ENCODE measurements around the gene FOXK1. TPM values are rescaled to one million over a fixed set of nuclear protein-coding genes. Genes with fewer than 3 reads are reported as not detected.

Gene FOXK1
- total and polyA plus RNA-seq, 9 of the 15 experiments (the other 6 are each of a cell fraction or from before 2014, with no cell fraction given): 0.32 to 45.5 (median 8.1) TPM

DNA sequence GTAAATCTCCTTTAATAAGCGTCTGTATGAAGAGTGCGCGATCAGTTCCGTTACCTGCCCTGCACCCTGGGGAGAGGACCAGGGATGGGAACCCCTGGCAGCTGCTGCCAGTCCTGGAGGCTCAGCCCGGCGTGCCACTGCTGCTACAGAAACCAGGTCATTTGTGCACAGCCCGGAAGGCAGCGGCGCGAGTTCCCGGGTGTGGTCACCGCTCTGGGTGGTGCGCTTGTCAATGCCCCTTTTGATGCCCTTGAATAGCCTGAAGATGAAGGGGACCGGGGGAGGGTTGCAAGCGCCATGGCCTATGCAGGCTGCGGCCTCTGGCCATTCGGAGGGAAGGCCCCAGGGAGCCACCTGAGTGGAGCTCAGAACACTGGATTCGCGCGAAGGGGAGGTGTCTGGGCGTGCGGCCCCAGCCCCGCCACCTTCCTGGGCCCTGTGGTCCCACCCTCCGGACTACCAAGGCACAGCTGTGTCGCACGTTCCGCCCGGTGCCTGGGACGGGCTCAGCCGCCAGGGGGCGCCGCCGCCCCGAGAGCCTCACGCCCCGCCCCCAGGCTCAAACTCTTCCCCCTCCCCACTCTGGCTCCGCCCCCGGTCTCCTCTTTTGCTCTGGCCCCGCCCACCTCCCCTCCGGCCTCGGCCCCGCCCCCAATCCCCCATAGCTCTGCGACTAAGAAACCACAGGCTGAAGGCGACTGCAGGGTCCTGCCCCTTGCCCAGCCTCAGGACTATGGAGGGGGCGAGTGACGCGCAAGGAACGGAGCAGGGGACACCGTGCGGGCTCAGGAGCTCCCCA is 109.8 kb downstream of the FOXK1 start (continued):
- TF ChIP-seq, protein P1, sequence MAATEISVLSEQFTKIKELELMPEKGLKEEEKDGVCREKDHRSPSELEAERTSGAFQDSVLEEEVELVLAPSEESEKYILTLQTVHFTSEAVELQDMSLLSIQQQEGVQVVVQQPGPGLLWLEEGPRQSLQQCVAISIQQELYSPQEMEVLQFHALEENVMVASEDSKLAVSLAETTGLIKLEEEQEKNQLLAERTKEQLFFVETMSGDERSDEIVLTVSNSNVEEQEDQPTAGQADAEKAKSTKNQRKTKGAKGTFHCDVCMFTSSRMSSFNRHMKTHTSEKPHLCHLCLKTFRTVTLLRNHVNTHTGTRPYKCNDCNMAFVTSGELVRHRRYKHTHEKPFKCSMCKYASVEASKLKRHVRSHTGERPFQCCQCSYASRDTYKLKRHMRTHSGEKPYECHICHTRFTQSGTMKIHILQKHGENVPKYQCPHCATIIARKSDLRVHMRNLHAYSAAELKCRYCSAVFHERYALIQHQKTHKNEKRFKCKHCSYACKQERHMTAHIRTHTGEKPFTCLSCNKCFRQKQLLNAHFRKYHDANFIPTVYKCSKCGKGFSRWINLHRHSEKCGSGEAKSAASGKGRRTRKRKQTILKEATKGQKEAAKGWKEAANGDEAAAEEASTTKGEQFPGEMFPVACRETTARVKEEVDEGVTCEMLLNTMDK (IDR thresholded peaks at IDR 0.05; ENCODE audit: borderline replicate concordance, insufficient read depth, low read depth, low read length, poor library complexity, severe bottlenecking): peak; percentile 90
- TF ChIP-seq NFRKB (IDR thresholded peaks at IDR 0.05; ENCODE audit: low read depth) (no peak), STAG1 (CRISPR knock-in tag; IDR thresholded peaks at IDR 0.05; ENCODE audit: borderline replicate concordance) (no peak), HOXB6 (CRISPR knock-in tag; IDR thresholded peaks at IDR 0.05; ENCODE audit: borderline replicate concordance) (no peak), FOXP1 (CRISPR knock-in tag; IDR thresholded peaks at IDR 0.05) (no peak), KLF13 (tag; IDR thresholded peaks at IDR 0.05; ENCODE audit: borderline replicate concordance, low read depth) (no peak), MAZ (CRISPR knock-in tag; conservative IDR thresholded peaks at IDR 0.05 in 1 of 2, IDR thresholded peaks at IDR 0.05 in 1 of 2) (peak in 1 of 2 experiments; percentile 70; a peak in 1 of 4 replicates), ZNF324 (CRISPR knock-in tag; IDR thresholded peaks at IDR 0.05) (no peak), TAF9B (IDR thresholded peaks at IDR 0.05; ENCODE audit: partially characterized antibody) (no peak), TCF3 (CRISPR knock-in tag; IDR thresholded peaks at IDR 0.05) (no peak), TCFL5 (CRISPR knock-in tag; conservative IDR thresholded peaks at IDR 0.05) (no peak), POLR3G (IDR thresholded peaks at IDR 0.05; ENCODE audit: extremely low read depth, insufficient read length, insufficient replicate concordance) (no peak), ZNF212 (CRISPR knock-in tag; IDR thresholded peaks at IDR 0.05) (no peak), LARP7 (IDR thresholded peaks at IDR 0.05) (no peak)
- TF ChIP-seq, protein P2, sequence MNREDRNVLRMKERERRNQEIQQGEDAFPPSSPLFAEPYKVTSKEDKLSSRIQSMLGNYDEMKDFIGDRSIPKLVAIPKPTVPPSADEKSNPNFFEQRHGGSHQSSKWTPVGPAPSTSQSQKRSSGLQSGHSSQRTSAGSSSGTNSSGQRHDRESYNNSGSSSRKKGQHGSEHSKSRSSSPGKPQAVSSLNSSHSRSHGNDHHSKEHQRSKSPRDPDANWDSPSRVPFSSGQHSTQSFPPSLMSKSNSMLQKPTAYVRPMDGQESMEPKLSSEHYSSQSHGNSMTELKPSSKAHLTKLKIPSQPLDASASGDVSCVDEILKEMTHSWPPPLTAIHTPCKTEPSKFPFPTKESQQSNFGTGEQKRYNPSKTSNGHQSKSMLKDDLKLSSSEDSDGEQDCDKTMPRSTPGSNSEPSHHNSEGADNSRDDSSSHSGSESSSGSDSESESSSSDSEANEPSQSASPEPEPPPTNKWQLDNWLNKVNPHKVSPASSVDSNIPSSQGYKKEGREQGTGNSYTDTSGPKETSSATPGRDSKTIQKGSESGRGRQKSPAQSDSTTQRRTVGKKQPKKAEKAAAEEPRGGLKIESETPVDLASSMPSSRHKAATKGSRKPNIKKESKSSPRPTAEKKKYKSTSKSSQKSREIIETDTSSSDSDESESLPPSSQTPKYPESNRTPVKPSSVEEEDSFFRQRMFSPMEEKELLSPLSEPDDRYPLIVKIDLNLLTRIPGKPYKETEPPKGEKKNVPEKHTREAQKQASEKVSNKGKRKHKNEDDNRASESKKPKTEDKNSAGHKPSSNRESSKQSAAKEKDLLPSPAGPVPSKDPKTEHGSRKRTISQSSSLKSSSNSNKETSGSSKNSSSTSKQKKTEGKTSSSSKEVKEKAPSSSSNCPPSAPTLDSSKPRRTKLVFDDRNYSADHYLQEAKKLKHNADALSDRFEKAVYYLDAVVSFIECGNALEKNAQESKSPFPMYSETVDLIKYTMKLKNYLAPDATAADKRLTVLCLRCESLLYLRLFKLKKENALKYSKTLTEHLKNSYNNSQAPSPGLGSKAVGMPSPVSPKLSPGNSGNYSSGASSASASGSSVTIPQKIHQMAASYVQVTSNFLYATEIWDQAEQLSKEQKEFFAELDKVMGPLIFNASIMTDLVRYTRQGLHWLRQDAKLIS (CRISPR knock-in tag; IDR thresholded peaks at IDR 0.05): no peak
- TF ChIP-seq, protein P3, sequence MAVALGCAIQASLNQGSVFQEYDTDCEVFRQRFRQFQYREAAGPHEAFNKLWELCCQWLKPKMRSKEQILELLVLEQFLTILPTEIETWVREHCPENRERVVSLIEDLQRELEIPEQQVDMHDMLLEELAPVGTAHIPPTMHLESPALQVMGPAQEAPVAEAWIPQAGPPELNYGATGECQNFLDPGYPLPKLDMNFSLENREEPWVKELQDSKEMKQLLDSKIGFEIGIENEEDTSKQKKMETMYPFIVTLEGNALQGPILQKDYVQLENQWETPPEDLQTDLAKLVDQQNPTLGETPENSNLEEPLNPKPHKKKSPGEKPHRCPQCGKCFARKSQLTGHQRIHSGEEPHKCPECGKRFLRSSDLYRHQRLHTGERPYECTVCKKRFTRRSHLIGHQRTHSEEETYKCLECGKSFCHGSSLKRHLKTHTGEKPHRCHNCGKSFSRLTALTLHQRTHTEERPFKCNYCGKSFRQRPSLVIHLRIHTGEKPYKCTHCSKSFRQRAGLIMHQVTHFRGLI (CRISPR knock-in tag; IDR thresholded peaks at IDR 0.05): no peak
- TF ChIP-seq, protein P4, sequence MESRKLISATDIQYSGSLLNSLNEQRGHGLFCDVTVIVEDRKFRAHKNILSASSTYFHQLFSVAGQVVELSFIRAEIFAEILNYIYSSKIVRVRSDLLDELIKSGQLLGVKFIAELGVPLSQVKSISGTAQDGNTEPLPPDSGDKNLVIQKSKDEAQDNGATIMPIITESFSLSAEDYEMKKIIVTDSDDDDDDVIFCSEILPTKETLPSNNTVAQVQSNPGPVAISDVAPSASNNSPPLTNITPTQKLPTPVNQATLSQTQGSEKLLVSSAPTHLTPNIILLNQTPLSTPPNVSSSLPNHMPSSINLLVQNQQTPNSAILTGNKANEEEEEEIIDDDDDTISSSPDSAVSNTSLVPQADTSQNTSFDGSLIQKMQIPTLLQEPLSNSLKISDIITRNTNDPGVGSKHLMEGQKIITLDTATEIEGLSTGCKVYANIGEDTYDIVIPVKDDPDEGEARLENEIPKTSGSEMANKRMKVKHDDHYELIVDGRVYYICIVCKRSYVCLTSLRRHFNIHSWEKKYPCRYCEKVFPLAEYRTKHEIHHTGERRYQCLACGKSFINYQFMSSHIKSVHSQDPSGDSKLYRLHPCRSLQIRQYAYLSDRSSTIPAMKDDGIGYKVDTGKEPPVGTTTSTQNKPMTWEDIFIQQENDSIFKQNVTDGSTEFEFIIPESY (CRISPR knock-in tag; IDR thresholded peaks at IDR 0.05): peak; percentile 88

Measured in K562 (cell line).